HepG2 (cell line): ENCODE results near the gene FAAH2.

Source experiments
- EP300 ChIP-seq, 3 experiments: sonication (generic) in 1 of 3; formaldehyde crosslinking in 1 of 3; IDR thresholded peaks; 2 replicates each; pipeline versions ENCODE4 v1.5.1 to v1.6.1; 2011 to 2020; ENCODE audit warnings: low read depth in 2 of 3, low read length in 2 of 3, borderline replicate concordance in 1 of 3, improper control_type of control experiment in 1 of 3, mild to moderate bottlenecking in 1 of 3, missing genetic modification reagents in 1 of 3, moderate library complexity in 1 of 3
- NBN ChIP-seq: fragments of 450-650 bp; conservative IDR thresholded peaks from 2 replicates; pipeline ENCODE4 v1.6.1; 2017
- NFYB ChIP-seq: sonication (generic); formaldehyde crosslinking; IDR thresholded peaks from 2 replicates; pipeline ENCODE4 v1.4.0; 2020; ENCODE audit warnings: missing genetic modification reagents
- POLR2AphosphoS5 ChIP-seq: IDR thresholded peaks from 2 replicates; pipeline ENCODE4 v1.6.1; 2012; ENCODE audit warnings: low read depth, low read length
- RELA ChIP-seq: sonication (generic); formaldehyde crosslinking; IDR thresholded peaks from 2 replicates; pipeline ENCODE4 v1.4.0; 2020; ENCODE audit warnings: missing genetic modification reagents
- ZNF274 ChIP-seq: sonication (generic); formaldehyde crosslinking; IDR thresholded peaks from 2 replicates; pipeline ENCODE4 v1.5.1; 2020; ENCODE audit warnings: mild to moderate bottlenecking, missing genetic modification reagents
- ZNF878 ChIP-seq: sonication (generic); formaldehyde crosslinking; IDR thresholded peaks from 2 replicates; pipeline ENCODE4 v1.8.1; 2023; ENCODE audit warnings: mild to moderate bottlenecking, missing genetic modification reagents, moderate library complexity
- ZSCAN21 ChIP-seq: sonication (generic); formaldehyde crosslinking; IDR thresholded peaks from 2 replicates; pipeline ENCODE4 v1.8.0; 2022; ENCODE audit warnings: mild to moderate bottlenecking, missing genetic modification reagents, moderate library complexity, borderline replicate concordance

GRCh38 chrX:57445076-57445475 lies 158.6 kb downstream of the FAAH2 start:
- TF ChIP-seq EP300 (IDR thresholded peaks at IDR 0.05; ENCODE audit: low read depth in 2 of 2, low read length in 2 of 2): no peak
- no peak for TF ChIP-seq EP300 (CRISPR knock-in tag; IDR thresholded peaks at IDR 0.05; ENCODE audit: borderline replicate concordance)
- no peak for TF ChIP-seq RELA
- no peak for TF ChIP-seq ZNF274 (CRISPR knock-in tag)
- TF ChIP-seq NBN: no peak
- no peak for TF ChIP-seq POLR2AphosphoS5
- TF ChIP-seq NFYB (CRISPR knock-in tag): no peak
- no peak for TF ChIP-seq ZSCAN21 (CRISPR knock-in tag)
- no peak for TF ChIP-seq ZNF878 (CRISPR knock-in tag)
